HT1080 (cell line): ENCODE results near the gene GRAMD1B. TPM values are rescaled to one million over a fixed set of nuclear protein-coding genes. Genes with fewer than 3 reads are reported as not detected.

ENCODE experiments used
- DNase-seq: peaks from one replicate; pipeline ENCODE4 v3.0.0-alpha.2; 2015; ENCODE audit warnings: low read depth
- polyA plus RNA-seq, 2 experiments: library from polyadenylated mRNA; depleted of rRNA; stranded (reverse); fragments of >200 nt; gene quantifications; 2 replicates each; pipeline ENCODE4 v1.2.3, GENCODE V29; 2015
- total RNA-seq: library from RNA; depleted of rRNA; stranded (reverse); fragments of >200 nt; shearing (Covaris generic); gene quantifications from 2 replicates; pipeline ENCODE4 v1.2.3, GENCODE V29; 2014; rRNA removed

Gene GRAMD1B
- total RNA-seq = 61.0 and 70.9 TPM in 2 replicates
- polyA plus RNA-seq (2015; cell fraction: cytosol; rRNA removed) = 66.2 and 68.6 TPM in 2 replicates
- polyA plus RNA-seq (2015; cell fraction: nucleus; rRNA removed) = 136 and 138 TPM in 2 replicates

DNA sequence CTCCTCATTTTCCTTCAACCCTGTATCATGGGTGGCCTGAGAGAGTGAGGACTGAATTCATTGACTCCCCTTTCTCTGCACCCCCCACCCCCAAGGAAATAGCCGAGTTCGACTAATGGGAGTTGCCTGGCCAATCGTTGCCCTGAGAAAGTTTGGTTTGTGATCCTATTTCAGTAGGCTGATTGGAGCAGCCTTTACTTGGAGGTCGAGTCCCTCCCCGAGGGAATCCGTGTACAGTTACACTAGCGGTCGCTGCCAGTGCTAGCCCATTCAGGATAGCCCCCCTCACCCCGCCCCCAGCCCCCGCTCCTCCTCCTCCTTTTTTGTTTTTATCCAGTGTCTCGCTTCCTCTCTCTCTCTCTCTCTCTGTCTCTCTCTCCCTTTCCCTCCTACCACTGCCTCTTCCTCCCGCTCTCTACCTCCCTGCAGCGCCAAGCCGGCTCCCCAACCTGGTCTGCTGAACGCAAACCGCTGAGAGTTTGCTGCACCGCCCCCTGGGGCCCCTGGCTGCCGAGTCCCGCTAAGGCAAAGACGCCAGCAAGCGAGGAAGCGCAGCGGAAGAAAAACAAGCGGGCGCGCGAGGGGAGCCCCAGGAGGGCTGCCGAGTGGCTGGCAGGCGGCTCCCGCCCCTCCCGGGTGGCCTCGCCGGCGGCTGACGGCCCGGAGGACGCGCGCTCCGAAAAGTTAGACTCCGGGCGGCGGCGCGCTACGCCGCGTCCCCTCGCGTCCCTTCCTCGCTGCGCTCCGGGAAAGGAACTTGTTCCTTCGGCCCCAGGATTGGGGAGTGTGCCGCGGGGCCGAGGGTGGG lies at the start of gene GRAMD1B:
Gene GRAMD1B, plus strand, starts transcription at position 357 of the 808 bp plus-strand sequence. CDS start 524 bp downstream, outside the sequence.
- DNase-seq = peak; percentile 76

GRCh38 chr11:123381149-123381548 lies 48.9 kb upstream of the GRAMD1B start:
- no peak for DNase-seq

- DNase-seq = no peak
Measured at GRCh38 chr11:123381817-123382554, 48.1 kb upstream of the GRAMD1B start.

- DNase-seq = no peak
Measured at GRCh38 chr11:123382555-123383074, 47.5 kb upstream of the GRAMD1B start.

DNA sequence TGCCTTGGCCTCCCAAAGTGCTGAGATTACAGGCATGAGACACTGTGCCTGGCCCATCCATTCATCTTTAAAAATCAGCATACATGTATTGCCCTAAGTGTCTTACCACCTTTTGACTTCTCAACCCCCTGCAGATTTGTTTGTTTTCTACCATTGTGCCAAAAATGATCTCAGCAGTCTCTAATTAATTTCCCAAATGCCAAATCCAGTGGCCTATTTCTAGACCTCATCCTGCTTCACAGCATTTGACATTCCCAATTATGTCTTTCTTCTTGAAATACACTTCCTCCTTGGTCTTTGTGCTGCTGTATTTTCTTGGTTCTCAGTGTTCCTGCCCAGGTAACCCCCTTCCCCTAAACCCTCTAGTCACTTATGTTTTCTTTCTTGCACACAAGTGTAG lies 46.0 kb upstream of the GRAMD1B start:
- DNase-seq = no peak

GRCh38 chr11:123386796-123387510 lies 43.1 kb upstream of the GRAMD1B start:
- peak; percentile 24 for DNase-seq

DNA sequence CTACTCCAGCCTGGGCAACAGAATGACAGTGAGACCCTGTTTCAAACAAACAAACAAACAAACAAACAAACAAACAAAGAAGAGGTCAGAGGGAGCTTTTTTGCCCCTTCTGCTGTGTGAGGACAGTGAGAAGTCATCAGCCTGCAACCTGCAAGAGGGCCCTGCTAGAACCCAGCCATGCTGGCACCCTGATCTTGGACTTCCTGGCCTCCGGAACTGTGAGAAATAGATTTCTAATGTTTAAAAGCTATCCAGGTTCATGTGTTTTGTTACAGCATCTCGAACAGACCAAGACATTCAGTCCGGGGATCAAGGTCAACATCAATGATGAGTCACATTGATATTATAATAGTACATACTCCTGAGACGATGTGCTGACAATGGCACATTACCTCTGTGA lies 41.4 kb upstream of the GRAMD1B start:
- DNase-seq = no peak

- DNase-seq = no peak
Measured at GRCh38 chr11:123390146-123390545, 39.9 kb upstream of the GRAMD1B start.

GRCh38 chr11:123391646-123392348 lies 38.3 kb upstream of the GRAMD1B start:
- no peak for DNase-seq

GRCh38 chr11:123392431-123392830 lies 37.6 kb upstream of the GRAMD1B start:
- DNase-seq = no peak

- DNase-seq = no peak
Measured at GRCh38 chr11:123392844-123393243, 37.2 kb upstream of the GRAMD1B start.

- no peak for DNase-seq
Measured at GRCh38 chr11:123393312-123393927, 36.6 kb upstream of the GRAMD1B start.

DNA sequence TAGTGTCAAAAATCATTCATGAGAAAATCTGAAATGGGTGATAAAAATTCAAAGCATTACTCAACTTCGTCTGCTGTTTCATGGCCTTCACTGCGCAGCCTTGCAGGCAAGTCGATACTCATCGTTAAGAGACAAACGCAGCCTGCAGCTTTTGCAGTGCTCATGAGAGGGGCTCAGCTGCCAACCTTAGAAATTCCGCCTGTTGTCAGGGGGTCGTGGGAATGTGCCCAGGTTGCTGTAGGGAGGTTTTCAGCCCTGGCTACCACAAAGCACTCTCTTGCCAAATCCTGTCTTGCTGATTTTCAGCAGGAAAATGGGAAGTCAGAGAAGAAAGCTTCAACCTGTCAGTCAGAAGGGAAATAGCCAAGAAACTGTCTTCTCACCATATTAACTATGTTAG lies 25.4 kb upstream of the GRAMD1B start:
- DNase-seq = no peak

GRCh38 chr11:123405123-123405592 lies 24.9 kb upstream of the GRAMD1B start:
- no peak for DNase-seq

DNA sequence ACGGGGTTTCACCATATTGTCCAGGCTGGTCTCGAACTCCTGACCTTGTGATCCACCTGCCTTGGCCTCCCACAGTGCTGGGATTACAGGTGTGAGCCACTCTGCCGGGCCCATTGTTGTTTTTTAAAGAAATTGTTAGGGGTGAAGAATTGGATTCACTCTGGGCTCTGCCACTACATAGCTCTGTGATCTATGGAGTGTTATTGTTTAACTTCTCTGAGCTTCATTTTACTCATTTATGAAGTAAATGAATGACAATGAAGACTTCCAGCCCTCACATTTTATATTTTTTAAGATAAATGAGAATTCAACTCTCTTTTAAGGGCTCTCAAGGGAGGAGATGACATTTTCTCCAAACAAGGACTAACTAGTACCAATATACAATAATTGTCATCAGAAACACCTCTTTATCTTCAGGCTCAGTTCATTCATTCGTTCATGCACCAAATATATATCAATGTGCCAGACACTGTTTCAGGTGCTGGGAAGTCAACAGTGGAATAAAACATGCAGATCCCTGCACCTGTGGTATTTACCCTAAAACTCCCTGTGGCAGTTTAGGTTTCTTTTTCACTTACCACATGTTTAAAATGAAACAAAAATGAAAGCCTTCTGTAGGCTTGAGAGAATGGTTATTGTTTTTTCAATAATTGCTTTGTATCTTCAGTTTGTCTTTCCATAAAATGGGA lies 23.5 kb upstream of the GRAMD1B start:
- no peak for DNase-seq

GRCh38 chr11:123407130-123407995 lies 22.7 kb upstream of the GRAMD1B start:
- DNase-seq = peak; percentile 76

- no peak for DNase-seq
Measured at GRCh38 chr11:123407996-123408597, 22.0 kb upstream of the GRAMD1B start.
